ENCODE data around the gene E4F1. TPM values are rescaled to one million over a fixed set of nuclear protein-coding genes. Genes with fewer than 3 reads are reported as not detected.

The E4F1 gene
- total and polyA plus RNA-seq, 7 donors: 10.8 to 26.9 (median 19.4) TPM

GRCh38 chr16:2232094-2232990, 9.0 kb downstream of the E4F1 start:
- Histone ChIP-seq H3K4me1 (peaks cover 0 to 18% (median 16%) of the 10 kb centered on the region in 4 donors), H3K9me3 (no peaks in the 10 kb centered on the region), H3K4me3 (no peak overlapping the region), H3K27me3 (peaks cover 11 to 43% (median 17%) of the 10 kb centered on the region in 3 donors), H3K27ac (no peak overlapping the region), H3K36me3 (peaks cover 67 to 84% (median 75%) of the 10 kb centered on the region in 4 donors)
- intact Hi-C loops (cut with DNase I): no loop called here
- WGBS, 2 donors: 92 to 94% methylated on average over 41 of the region's 41 CpGs
- TF ChIP-seq EP300 (IDR thresholded peaks at IDR 0.05) (no peak), POLR2AphosphoS5 (IDR thresholded peaks at IDR 0.05) (no peak), CTCF (IDR thresholded peaks at IDR 0.05) (no peak), POLR2A (IDR thresholded peaks at IDR 0.05) (no peak)
- DNase-seq: no peak

GRCh38 chr16:2233046-2233775, 9.8 kb downstream of the E4F1 start:
- peaks cover 65 to 77% (median 72%) of the 10 kb centered on the region in 4 donors for H3K36me3 ChIP-seq

GRCh38 chr16:2233872-2234812, 10.8 kb downstream of the E4F1 start:
- no peak for DNase-seq
- H3K4me3 ChIP-seq: no peak overlapping the region
- no peaks in the 10 kb centered on the region for H3K9me3 ChIP-seq
- peaks cover 55 to 68% (median 63%) of the 10 kb centered on the region in 4 donors for H3K36me3 ChIP-seq
- intact Hi-C loops (cut with DNase I): no loop called here
- no peak overlapping the region for H3K27ac ChIP-seq
- TF ChIP-seq EP300 (IDR thresholded peaks at IDR 0.05) (no peak), CTCF (IDR thresholded peaks at IDR 0.05) (no peak), POLR2A (IDR thresholded peaks at IDR 0.05) (no peak), POLR2AphosphoS5 (IDR thresholded peaks at IDR 0.05) (no peak)
- 82 to 92% methylated on average over 51 of the region's 51 CpGs for WGBS, 2 donors
- peaks cover 0 to 27% (median 24%) of the 10 kb centered on the region in 4 donors for H3K4me1 ChIP-seq
- peaks cover 17 to 53% (median 26%) of the 10 kb centered on the region in 3 donors for H3K27me3 ChIP-seq

More at GRCh38 chr16:2233046-2233775, 9.8 kb downstream of the E4F1 start:
- intact Hi-C loops (cut with DNase I): no loop called here
- H3K4me1 ChIP-seq: peaks cover 0 to 26% (median 24%) of the 10 kb centered on the region in 4 donors
- H3K27me3 ChIP-seq: peaks cover 17 to 51% (median 26%) of the 10 kb centered on the region in 3 donors
- no peaks in the 10 kb centered on the region for H3K9me3 ChIP-seq
- TF ChIP-seq EP300 (IDR thresholded peaks at IDR 0.05): no peak
- TF ChIP-seq POLR2A (IDR thresholded peaks at IDR 0.05): no peak
- TF ChIP-seq CTCF (IDR thresholded peaks at IDR 0.05): no peak
- no peak for TF ChIP-seq POLR2AphosphoS5 (IDR thresholded peaks at IDR 0.05)
- H3K4me3 ChIP-seq: no peak overlapping the region
- WGBS, 2 donors: 95% methylated on average over 28 of the region's 28 CpGs
- no peak for DNase-seq
- no peak overlapping the region for H3K27ac ChIP-seq

GRCh38 chr16:2234813-2235170, 11.4 kb downstream of the E4F1 start:
- Histone ChIP-seq H3K27me3 (peaks cover 17 to 53% (median 26%) of the 10 kb centered on the region in 3 donors), H3K27ac (no peak overlapping the region), H3K4me1 (peaks cover 0 to 27% (median 24%) of the 10 kb centered on the region in 4 donors), H3K36me3 (peaks cover 49 to 63% (median 56%) of the 10 kb centered on the region in 4 donors), H3K4me3 (no peak overlapping the region), H3K9me3 (no peaks in the 10 kb centered on the region)
- no peak for DNase-seq
- 92 to 93% methylated on average over 18 of the region's 18 CpGs for WGBS, 2 donors
- TF ChIP-seq EP300 (IDR thresholded peaks at IDR 0.05) (no peak), CTCF (IDR thresholded peaks at IDR 0.05) (no peak), POLR2A (IDR thresholded peaks at IDR 0.05) (no peak), POLR2AphosphoS5 (IDR thresholded peaks at IDR 0.05) (no peak)
- intact Hi-C loops (cut with DNase I): no loop called here
